HEK293T (cell line): ENCODE data around the gene OTOP3.

Experiments used
- CTCF ChIA-PET: fragments of 350-600 bp; formaldehyde crosslinking; extraction: SDS; loops from one replicate; lab custom pipeline; 2021; ENCODE audit warnings: antibody characterized with exemption, inconsistent platforms; lab: Yijun Ruan, JAX
- POLR2A ChIA-PET: fragments of 350-600 bp; formaldehyde crosslinking; extraction: SDS; loops from one replicate; lab custom pipeline; 2020; ENCODE audit warnings: antibody characterized with exemption, inconsistent platforms; lab: Yijun Ruan, JAX
- DNase-seq: peaks from one replicate; pipeline ENCODE4 v3.0.0; 2012; ENCODE audit warnings: mixed read lengths; ENCODE audit errors: extremely low spot score
- ARNT ChIP-seq: fragments of 450-650 bp; IDR thresholded peaks from 2 replicates; pipeline ENCODE4 v1.6.1; 2017; ENCODE audit warnings: mild to moderate bottlenecking
- BHLHE40 ChIP-seq: fragments of 450-650 bp; IDR thresholded peaks from 2 replicates; pipeline ENCODE4 v1.6.1; 2016; ENCODE audit warnings: mild to moderate bottlenecking, moderate library complexity, borderline replicate concordance
- CTBP1 ChIP-seq: fragments of 450-650 bp; IDR thresholded peaks from 2 replicates; pipeline ENCODE4 v1.6.1; 2016; ENCODE audit warnings: borderline replicate concordance
- ELF4 ChIP-seq: fragments of 450-650 bp; IDR thresholded peaks from 2 replicates; pipeline ENCODE4 v1.6.1; 2017; ENCODE audit warnings: antibody characterized with exemption
- FOXA1 ChIP-seq: fragments of 450-650 bp; IDR thresholded peaks from 2 replicates; pipeline ENCODE4 v1.6.1; 2016; ENCODE audit warnings: mild to moderate bottlenecking
- FOXK2 ChIP-seq: fragments of 450-650 bp; IDR thresholded peaks from 2 replicates; pipeline ENCODE4 v1.6.1; 2016; ENCODE audit warnings: mild to moderate bottlenecking
- FOXM1 ChIP-seq: fragments of 450-650 bp; IDR thresholded peaks from 2 replicates; pipeline ENCODE4 v1.6.1; 2017; ENCODE audit warnings: mild to moderate bottlenecking, borderline replicate concordance
- HDGF ChIP-seq: fragments of 450-650 bp; IDR thresholded peaks from 2 replicates; pipeline ENCODE4 v1.6.1; 2017; ENCODE audit warnings: antibody characterized with exemption, borderline replicate concordance
- L3MBTL2 ChIP-seq: fragments of 450-650 bp; conservative IDR thresholded peaks from 2 replicates; pipeline ENCODE4 v1.6.1; 2016; ENCODE audit warnings: mild to moderate bottlenecking
- LEF1 ChIP-seq: fragments of 450-650 bp; IDR thresholded peaks from 2 replicates; pipeline ENCODE4 v1.6.1; 2017; ENCODE audit warnings: mild to moderate bottlenecking, borderline replicate concordance
- NFRKB ChIP-seq: fragments of 450-650 bp; IDR thresholded peaks from 2 replicates; pipeline ENCODE4 v1.6.1; 2016; ENCODE audit warnings: mild to moderate bottlenecking, moderate library complexity
- PKNOX1 ChIP-seq: fragments of 450-650 bp; IDR thresholded peaks from 2 replicates; pipeline ENCODE4 v1.6.1; 2016
- SP1 ChIP-seq: fragments of 450-650 bp; IDR thresholded peaks from 2 replicates; pipeline ENCODE4 v1.6.1; 2017
- SUZ12 ChIP-seq: fragments of 450-650 bp; IDR thresholded peaks from 2 replicates; pipeline ENCODE4 v1.6.1; 2016; ENCODE audit warnings: mild to moderate bottlenecking
- TARDBP ChIP-seq: fragments of 450-650 bp; IDR thresholded peaks from 2 replicates; pipeline ENCODE4 v1.6.1; 2016
- ZNF384 ChIP-seq: fragments of 450-650 bp; IDR thresholded peaks from 2 replicates; pipeline ENCODE4 v1.6.1; 2016

OTOP3 gene

GRCh38 chr17:74939534-74939933 lies 3.8 kb downstream of the OTOP3 start:
- ChIA-PET CTCF (interaction anchor here (1.5 kb wide), 1 partner anchor 21 kb away, joined by 7 read pairs; no protein-coding TSS in a partner anchor), POLR2A (interaction anchor here (0.6 to 1.5 kb wide), 3 partner anchors 49 to 95 kb away, joined by 3 to 4 read pairs (median 3); no protein-coding TSS in a partner anchor)
- DNase-seq, result no peak
- TF ChIP-seq SUZ12 (no peak), FOXM1 (no peak), ELF4 (no peak), HDGF (no peak), LEF1 (no peak), CTBP1 (no peak), TARDBP (no peak), ARNT (no peak)

- POLR2A ChIA-PET, result no interaction called here
- CTCF ChIA-PET, result no interaction called here
- TF ChIP-seq SUZ12 (no peak), HDGF (no peak), PKNOX1 (no peak), ZNF384 (no peak), FOXM1 (no peak)
- DNase-seq, result no peak
Measured at GRCh38 chr17:74941128-74941725, 5.5 kb downstream of the OTOP3 start.

GRCh38 chr17:74943808-74944522 lies 8.3 kb downstream of the OTOP3 start:
- TF ChIP-seq SP1 (no peak), NFRKB (no peak), ARNT (no peak), BHLHE40 (no peak), ELF4 (no peak), FOXA1 (no peak)
- CTCF ChIA-PET, result no interaction called here
- POLR2A ChIA-PET, result no interaction called here

GRCh38 chr17:74945543-74945942 lies 9.8 kb downstream of the OTOP3 start:
- DNase-seq, result no peak
- ChIA-PET CTCF (interaction anchor here (0.8 to 1.0 kb wide), 3 partner anchors 12 to 40 kb away, joined by 3 to 6 read pairs (median 5); no protein-coding TSS in a partner anchor), POLR2A (no interaction called here)
- TF ChIP-seq SP1, result no peak
- TF ChIP-seq L3MBTL2, result no peak
- TF ChIP-seq BHLHE40, result no peak
- TF ChIP-seq ZNF384, result no peak
- TF ChIP-seq ARNT, result no peak
- no peak for TF ChIP-seq ELF4
- no peak for TF ChIP-seq LEF1
- no peak for TF ChIP-seq FOXM1
- TF ChIP-seq NFRKB, result no peak
- TF ChIP-seq PKNOX1, result no peak
- TF ChIP-seq TARDBP, result no peak
- no peak for TF ChIP-seq FOXA1
- no peak for TF ChIP-seq HDGF
- no peak for TF ChIP-seq SUZ12
- no peak for TF ChIP-seq CTBP1
- no peak for TF ChIP-seq FOXK2

More at GRCh38 chr17:74943808-74944522, 8.3 kb downstream of the OTOP3 start:
- no peak for DNase-seq

GRCh38 chr17:74946641-74947040 lies 10.9 kb downstream of the OTOP3 start:
- CTCF ChIA-PET, result interaction anchor here (3.7 kb wide), 1 partner anchor 11 kb away, joined by 25 read pairs; no protein-coding TSS in a partner anchor
- no peak for DNase-seq
- TF ChIP-seq BHLHE40, result no peak
- no peak for TF ChIP-seq L3MBTL2
- TF ChIP-seq ARNT, result no peak
- TF ChIP-seq NFRKB, result no peak
- no peak for TF ChIP-seq PKNOX1
- no peak for TF ChIP-seq CTBP1
- no peak for TF ChIP-seq SP1
- TF ChIP-seq HDGF, result no peak
- no peak for TF ChIP-seq LEF1
- TF ChIP-seq ZNF384, result no peak
- no peak for TF ChIP-seq FOXM1
- POLR2A ChIA-PET, result no interaction called here

GRCh38 chr17:74947041-74947754 lies 11.5 kb downstream of the OTOP3 start:
- no peak for TF ChIP-seq L3MBTL2
- TF ChIP-seq LEF1, result no peak
- TF ChIP-seq TARDBP, result no peak
- TF ChIP-seq FOXK2, result no peak
- TF ChIP-seq ELF4, result no peak
- no peak for TF ChIP-seq BHLHE40
- TF ChIP-seq PKNOX1, result no peak
- no peak for TF ChIP-seq FOXM1
- CTCF ChIA-PET, result interaction anchor here (3.7 kb wide), 1 partner anchor 11 kb away, joined by 25 read pairs; no protein-coding TSS in a partner anchor
- DNase-seq, result no peak
- POLR2A ChIA-PET, result no interaction called here
